IMR-90 (cell line): ENCODE measurements around the gene SLC6A16. TPM values are rescaled to one million over a fixed set of nuclear protein-coding genes. Genes with fewer than 3 reads are reported as not detected.

ENCODE experiments used
- ATAC-seq: fragments of 200-7000 bp; cut with Tn5 transposase; 2 replicates; pipeline ENCODE4 v1.9.1; 2020; ENCODE audit warnings: low read depth, mild to moderate bottlenecking, moderate library complexity
- BruUV-seq: library from RNA; stranded (reverse); fragments of 400-500 nt; replicated peaks from 2 replicates; lab custom pipeline; 2021; lab: Mats Ljungman, UMichigan
- CTCF ChIA-PET: fragments of 300-600 bp; formaldehyde crosslinking; extraction: SDS; loops from one replicate; lab custom pipeline; 2021; ENCODE audit warnings: antibody characterized with exemption; lab: Yijun Ruan, JAX
- POLR2A ChIA-PET: fragments of 300-600 bp; sonication (Branson Sonifier 250); formaldehyde crosslinking; loops from one replicate; lab custom pipeline; 2022; ENCODE audit warnings: antibody characterized with exemption; ENCODE audit not compliant: unreplicated experiment; lab: Charles Lee
- DNase-seq: peaks from one replicate; pipeline ENCODE4 v3.0.0; 2013
- H2AFZ ChIP-seq: replicated peaks from 2 replicates; pipeline ENCODE3; 2013; ENCODE audit warnings: low read length, mild to moderate bottlenecking; ENCODE audit not compliant: poor library complexity
- H2AK5ac ChIP-seq: 2 replicates; pipeline ENCODE4 v1.6.1; 2013; ENCODE audit warnings: low read depth, low read length, inconsistent platforms
- H2AK9ac ChIP-seq: replicated peaks from 2 replicates; pipeline ENCODE3; 2013; ENCODE audit warnings: mild to moderate bottlenecking, low read depth, low read length, moderate library complexity; ENCODE audit not compliant: poor library complexity
- H2BK120ac ChIP-seq: 2 replicates; pipeline ENCODE4 v1.6.1; 2013; ENCODE audit warnings: low read depth, low read length, inconsistent platforms
- H2BK15ac ChIP-seq: 3 replicates; pipeline ENCODE4 v1.6.1; 2013; ENCODE audit warnings: low read depth, low read length, inconsistent platforms
- H2BK20ac ChIP-seq: 2 replicates; pipeline ENCODE4 v1.6.1; 2013; ENCODE audit warnings: low read depth, mild to moderate bottlenecking, inconsistent platforms, low read length, moderate library complexity
- H2BK5ac ChIP-seq: 2 replicates; pipeline ENCODE4 v1.6.1; 2013; ENCODE audit warnings: mild to moderate bottlenecking, low read depth, low read length, inconsistent platforms; ENCODE audit not compliant: poor library complexity, severe bottlenecking
- H3K14ac ChIP-seq: replicated peaks from 2 replicates; pipeline ENCODE4 v1.6.1; 2013; ENCODE audit warnings: low read depth, low read length, inconsistent platforms
- H3K18ac ChIP-seq: 2 replicates; pipeline ENCODE4 v1.6.1; 2013; ENCODE audit warnings: low read depth, low read length, control low read depth
- H3K23ac ChIP-seq: 2 replicates; pipeline ENCODE4 v1.6.1; 2013; ENCODE audit warnings: low read depth, low read length, inconsistent platforms
- H3K27ac ChIP-seq: 2 replicates; pipeline ENCODE4 v1.5.1; 2013; ENCODE audit warnings: mild to moderate bottlenecking, control low read depth, low read length; ENCODE audit not compliant: insufficient read depth
- H3K27me3 ChIP-seq: 2 replicates; pipeline ENCODE4 v1.6.1; 2013; ENCODE audit warnings: low read length; ENCODE audit not compliant: control insufficient read depth, insufficient read depth
- H3K36me3 ChIP-seq: 2 replicates; pipeline ENCODE4 v1.6.1; 2013; ENCODE audit warnings: low read length, mixed read lengths; ENCODE audit not compliant: control insufficient read depth, insufficient read depth
- H3K4ac ChIP-seq: 2 replicates; pipeline ENCODE4 v1.6.1; 2013; ENCODE audit warnings: low read depth, low read length, inconsistent platforms
- H3K4me1 ChIP-seq: 2 replicates; pipeline ENCODE4 v1.6.1; 2013; ENCODE audit warnings: low read length, mixed read lengths; ENCODE audit not compliant: control insufficient read depth, insufficient read depth
- H3K4me2 ChIP-seq: 2 replicates; pipeline ENCODE4 v1.6.1; 2013; ENCODE audit warnings: low read depth, mild to moderate bottlenecking, control low read depth, low read length, moderate library complexity
- H3K4me3 ChIP-seq: 2 replicates; pipeline ENCODE4 v1.5.1; 2013; ENCODE audit warnings: low read depth, mild to moderate bottlenecking, control low read depth, low read length, moderate library complexity; ENCODE audit not compliant: insufficient read depth
- H3K56ac ChIP-seq: 2 replicates; pipeline ENCODE4 v1.6.1; 2013; ENCODE audit warnings: low read length, inconsistent platforms; ENCODE audit not compliant: insufficient read depth; ENCODE audit errors: extremely low read depth
- H3K79me1 ChIP-seq, 2 experiments: 2 replicates each; pipeline ENCODE4 v1.6.1; 2013; ENCODE audit warnings: low read length in 2 of 2, inconsistent platforms in 1 of 2, low read depth in 1 of 2
- H3K9ac ChIP-seq: 2 replicates; pipeline ENCODE4 v1.6.1; 2013; ENCODE audit warnings: low read depth, low read length, control low read depth
- H3K9me1 ChIP-seq: 2 replicates; pipeline ENCODE4 v1.6.1; 2013; ENCODE audit warnings: low read length, inconsistent platforms; ENCODE audit not compliant: insufficient read depth
- H3K9me3 ChIP-seq: 2 replicates; pipeline ENCODE4 v1.6.1; 2013; ENCODE audit warnings: low read length; ENCODE audit not compliant: control insufficient read depth, insufficient read depth
- H4K20me1 ChIP-seq: 2 replicates; pipeline ENCODE4 v1.6.1; 2013; ENCODE audit warnings: low read length, inconsistent platforms; ENCODE audit not compliant: insufficient read depth
- H4K5ac ChIP-seq: 2 replicates; pipeline ENCODE4 v1.6.1; 2013; ENCODE audit warnings: mild to moderate bottlenecking, low read depth, low read length, control low read depth
- H4K8ac ChIP-seq, 2 experiments: 2 replicates each; pipeline ENCODE4 v1.6.1; 2013; ENCODE audit warnings: low read depth in 2 of 2, low read length in 2 of 2, control low read depth in 1 of 2, inconsistent platforms in 1 of 2
- H4K91ac ChIP-seq: 2 replicates; pipeline ENCODE4 v1.6.1; 2013; ENCODE audit warnings: low read depth, low read length, inconsistent platforms; ENCODE audit not compliant: insufficient read depth
- MAZ ChIP-seq: IDR thresholded peaks from 2 replicates; pipeline ENCODE4 v1.6.1; 2012; ENCODE audit warnings: low read depth, mild to moderate bottlenecking, low read length, improper control_type of control experiment, moderate library complexity, borderline replicate concordance
- SMC3 ChIP-seq: fragments of 150-350 bp; IDR thresholded peaks from 2 replicates; pipeline ENCODE4 v1.6.1; 2016; ENCODE audit warnings: low read depth, mild to moderate bottlenecking, antibody characterized with exemption, low read length, moderate library complexity
- whole genome bisulfite sequencing, 2 experiments: methylation state at CpG; one replicate each; pipeline versions ENCODE4 v1.1.5 to v1.1.7; 2013; ENCODE audit warnings: missing lambda C conversion rate in 2 of 2; ENCODE audit not compliant: insufficient read length in 1 of 2; ENCODE audit errors: extremely low coverage in 2 of 2; 5-methylcytosine and 5-hydroxymethylcytosine counted together
- dilution Hi-C: fragments of 300-500 bp; cut with HindIII; formaldehyde crosslinking; loops from one replicate; pipeline ENCODE4 v1.14.3; 2018; ENCODE audit warnings: low sequenced_read_pairs; ENCODE audit not compliant: unreplicated experiment
- in situ Hi-C: fragments of 300-500 bp; cut with MboI; formaldehyde crosslinking; loops from 3 replicates; pipeline ENCODE4 v1.14.3; 2019; ENCODE audit warnings: low sequenced_read_pairs, inconsistent platforms, mixed read lengths
- intact Hi-C: fragments of 100-400 bp; cut with micrococcal nuclease; formaldehyde crosslinking; loops from 2 replicates; pipeline ENCODE4 v1.10.0; 2022
- polyA plus RNA-seq, 3 experiments: library from polyadenylated mRNA; depleted of rRNA; stranded (reverse); fragments of >200 nt; gene quantifications; 2 replicates each; pipeline ENCODE4 v1.2.3, GENCODE V29; 2012; ENCODE audit warnings: low replicate concordance in 1 of 3
- total RNA-seq: library from RNA; depleted of rRNA; stranded (reverse); fragments of >200 nt; gene quantifications from 2 replicates; pipeline ENCODE4 v1.2.3, GENCODE V29; 2012

Gene SLC6A16
- total and polyA plus RNA-seq, 2 of the 4 experiments (the other 2 are of a cell fraction), result 0.18 to 0.89 TPM

- in situ Hi-C loops (no loop called here), intact Hi-C loops (no loop called here)
These were observed 37.3 kb upstream of the SLC6A16 start, which contains the start of gene TEAD2 for GRCh38 chr19:49362048-49362928. Gene TEAD2, minus strand, starts transcription at chr19:49362416. Its CDS starts 2,341 bp downstream, at chr19:49360075.

More at GRCh38 chr19:49362048-49362928, 37.3 kb upstream of the SLC6A16 start, which contains the start of gene TEAD2:
- Histone ChIP-seq H3K36me3 (peaks cover 17% of the 10 kb centered on the region), H3K23ac (peak within 1 kb of the TSS; percentile 100), H3K4me3 (peak within 1 kb of the TSS; percentile 82), H4K5ac (peak within 1 kb of the TSS; percentile 100), H4K8ac (peak within 1 kb of the TSS; percentile 99 to 100), H3K18ac (peak within 1 kb of the TSS; percentile 99), H4K20me1 (peaks cover 5% of the 10 kb centered on the region; the same call in 1 of the 2 replicates), H3K79me1 (peaks cover 11 to 53% of the 10 kb centered on the region in 2 experiments), H3K9ac (peak within 1 kb of the TSS; percentile 100), H2BK5ac (peak within 1 kb of the TSS; percentile 81), H3K27me3 (no peaks in the 10 kb centered on the region), H2BK20ac (0 out of 2 replicates have a peak within 1 kb of the TSS, but pooled peaks have one; percentile 55), H3K14ac (peak within 1 kb of the TSS; percentile 100), H3K9me1 (peaks cover 12% of the 10 kb centered on the region), H3K56ac (peak within 1 kb of the TSS; percentile 86), H2AFZ (peak within 1 kb of the TSS; percentile 96), H3K4ac (peak within 1 kb of the TSS; percentile 100), H3K9me3 (no peaks in the 10 kb centered on the region), H2BK15ac (peak within 1 kb of the TSS; percentile 70; the same call in 1 of the 3 replicates), H4K91ac (peak within 1 kb of the TSS; percentile 99), H3K4me2 (peak within 1 kb of the TSS; percentile 96), H2AK9ac (peak within 1 kb of the TSS; percentile 100), H2BK120ac (peak within 1 kb of the TSS; percentile 88), H3K27ac (peak within 1 kb of the TSS; percentile 99), H2AK5ac (peak within 1 kb of the TSS; percentile 100), H3K4me1 (peaks cover 2% of the 10 kb centered on the region; the same call in 1 of the 2 replicates)
- DNase-seq (peak; percentile 47), ATAC-seq (peak; percentile 38)
- POLR2A ChIA-PET, result interaction anchor here (0.7 to 1.0 kb wide), 2 partner anchors 11 to 1041 kb away, joined by 3 read pairs; no protein-coding TSS in a partner anchor
- no peak for TF ChIP-seq SMC3
- TF ChIP-seq MAZ, result peak; percentile 48; the same call in 1 of the 2 replicates
- dilution Hi-C loops, result no loop called here
- no TSS peak for BruUV-seq
- CTCF ChIA-PET, result no interaction called here
- 1% methylated on average over 16 of the region's 52 CpGs; no CpG with 5 or more reads in 1 of the 2 experiments for WGBS, 2 experiments
